ENCODE data around the gene ATP1A4.

The ATP1A4 gene

GRCh38 chr1:160207771-160208556 is 56.6 kb downstream of the ATP1A4 start:
- DNase-seq = no peak

- DNase-seq = no peak
These were observed 57.3 kb downstream of the ATP1A4 start for GRCh38 chr1:160208557-160209320.

GRCh38 chr1:160209321-160210046 is 58.1 kb downstream of the ATP1A4 start:
- no peak for DNase-seq

- DNase-seq = no peak
These were observed 59.2 kb downstream of the ATP1A4 start for GRCh38 chr1:160210561-160210960.

GRCh38 chr1:160211046-160211790 is 59.8 kb downstream of the ATP1A4 start:
- no peak for DNase-seq

GRCh38 chr1:160214481-160215140 is 63.2 kb downstream of the ATP1A4 start:
- no peak for DNase-seq

- DNase-seq = no peak
These were observed 64.9 kb downstream of the ATP1A4 start for GRCh38 chr1:160216301-160216700.

GRCh38 chr1:160217481-160218051 is 66.2 kb downstream of the ATP1A4 start:
- no peak for DNase-seq

GRCh38 chr1:160219062-160219929 is 67.9 kb downstream of the ATP1A4 start:
- DNase-seq = no peak

- DNase-seq = no peak
These were observed 68.9 kb downstream of the ATP1A4 start for GRCh38 chr1:160220301-160220700.

GRCh38 chr1:160221089-160221488 is 69.7 kb downstream of the ATP1A4 start:
- no peak for DNase-seq

GRCh38 chr1:160222546-160222945 is 71.1 kb downstream of the ATP1A4 start:
- no peak for DNase-seq

GRCh38 chr1:160224606-160225005 is 73.2 kb downstream of the ATP1A4 start:
- DNase-seq = no peak

- DNase-seq = no peak
These were observed 73.9 kb downstream of the ATP1A4 start for GRCh38 chr1:160225345-160225744.

GRCh38 chr1:160226623-160227022 is 75.2 kb downstream of the ATP1A4 start:
- DNase-seq = no peak

GRCh38 chr1:160227034-160227433 is 75.6 kb downstream of the ATP1A4 start:
- DNase-seq = no peak

- DNase-seq = no peak
These were observed 76.2 kb downstream of the ATP1A4 start for GRCh38 chr1:160227561-160227960.

- DNase-seq = no peak
These were observed 77.0 kb downstream of the ATP1A4 start for GRCh38 chr1:160228431-160228830.

GRCh38 chr1:160232911-160233310 is 81.5 kb downstream of the ATP1A4 start:
- no peak for DNase-seq

Data from activated CD4-positive, alpha-beta T cell treated with anti-CD3 and anti-CD28 coated beads, Interleukin-10, Interleukin-2, amounts not matched to agents 100 ng/mL and 50 ng/mL, durations not matched to agents 16 hours and 8 hours (primary cell).